Liver (tissue), 9 donors: ENCODE results near the gene ADAMTS2. TPM values are rescaled to one million over a fixed set of nuclear protein-coding genes. Genes with fewer than 3 reads are reported as not detected.

Source experiments
- DNase-seq: peaks from one replicate; pipeline ENCODE4 v3.0.0-alpha.2; 2017; ENCODE audit warnings: low spot score
- H3K27ac ChIP-seq, 2 donors: one replicate each; pipeline ENCODE4 v1.7.0; 2013; ENCODE audit warnings: inconsistent platforms in 2 of 2, low read length in 2 of 2, control low read depth in 1 of 2, low read depth in 1 of 2, mild to moderate bottlenecking in 1 of 2
- H3K27me3 ChIP-seq, 4 donors: one replicate each; pipeline versions ENCODE4 v1.6.1 to v1.7.0; 2013; ENCODE audit warnings: low read length in 3 of 4, inconsistent platforms in 1 of 4, mild to moderate bottlenecking in 1 of 4, moderate library complexity in 1 of 4; ENCODE audit not compliant: control insufficient read depth in 4 of 4, insufficient read depth in 4 of 4
- H3K36me3 ChIP-seq, 4 donors: one replicate each; pipeline versions ENCODE4 v1.6.1 to v1.7.0; 2013; ENCODE audit warnings: low read length in 3 of 4, mild to moderate bottlenecking in 3 of 4, low read depth in 1 of 4, moderate library complexity in 1 of 4; ENCODE audit not compliant: control insufficient read depth in 4 of 4, insufficient read depth in 3 of 4
- H3K4me1 ChIP-seq, 4 donors: one replicate each; pipeline versions ENCODE4 v1.6.1 to v1.7.0; 2013; ENCODE audit warnings: low read length in 3 of 4, mild to moderate bottlenecking in 3 of 4, moderate library complexity in 1 of 4; ENCODE audit not compliant: control insufficient read depth in 4 of 4, insufficient read depth in 4 of 4
- H3K4me3 ChIP-seq, 3 donors: one replicate each; pipeline versions ENCODE4 v1.6.1 to v1.7.0; 2013; ENCODE audit warnings: low read length in 3 of 3, control low read depth in 1 of 3, low read depth in 1 of 3, mild to moderate bottlenecking in 1 of 3
- H3K9ac ChIP-seq, 2 donors: one replicate each; pipeline ENCODE4 v1.7.0; 2013; ENCODE audit warnings: low read length in 2 of 2, mild to moderate bottlenecking in 2 of 2, moderate library complexity in 2 of 2, control low read depth in 1 of 2, low read depth in 1 of 2
- H3K9me3 ChIP-seq, 4 donors: one replicate each; pipeline versions ENCODE4 v1.6.1 to v1.7.0; 2013; ENCODE audit warnings: low read length in 3 of 4; ENCODE audit not compliant: control insufficient read depth in 4 of 4
- ATF3 ChIP-seq: IDR thresholded peaks from 2 replicates; pipeline ENCODE4 v1.6.1; 2016; ENCODE audit warnings: antibody characterized with exemption
- CTCF ChIP-seq: fragments of 150-350 bp; IDR thresholded peaks from 2 replicates; pipeline ENCODE4 v1.5.1; 2017; ENCODE audit warnings: improper control_type of control experiment, low read depth, low read length; ENCODE audit not compliant: missing input control
- EGR1 ChIP-seq, 2 donors: IDR thresholded peaks; 2 replicates each; pipeline ENCODE4 v1.6.1; 2016 to 2018; ENCODE audit warnings: antibody characterized with exemption in 2 of 2, low read depth in 2 of 2
- FOXA1 ChIP-seq: IDR thresholded peaks from 2 replicates; pipeline ENCODE4 v1.6.1; 2016; ENCODE audit warnings: antibody characterized with exemption
- FOXA2 ChIP-seq: IDR thresholded peaks from 2 replicates; pipeline ENCODE4 v1.6.1; 2016; ENCODE audit warnings: antibody characterized with exemption
- GABPA ChIP-seq, 2 donors: IDR thresholded peaks in 1 of 2; conservative IDR thresholded peaks in 1 of 2; 2 replicates each; pipeline ENCODE4 v1.6.1; 2016; ENCODE audit warnings: antibody characterized with exemption in 2 of 2, mild to moderate bottlenecking in 1 of 2, moderate library complexity in 1 of 2
- HNF4A ChIP-seq, 2 donors: conservative IDR thresholded peaks; 2 replicates each; pipeline ENCODE4 v1.6.1; 2016; ENCODE audit warnings: antibody characterized with exemption in 2 of 2, mild to moderate bottlenecking in 2 of 2
- HNF4G ChIP-seq: IDR thresholded peaks from 2 replicates; pipeline ENCODE4 v1.6.1; 2016; ENCODE audit warnings: antibody characterized with exemption
- JUND ChIP-seq, 2 donors: IDR thresholded peaks; 2 replicates each; pipeline ENCODE4 v1.6.1; 2016; ENCODE audit warnings: antibody characterized with exemption in 2 of 2
- MAX ChIP-seq: IDR thresholded peaks from 2 replicates; pipeline ENCODE4 v1.6.1; 2016; ENCODE audit warnings: antibody characterized with exemption
- NR2F2 ChIP-seq: IDR thresholded peaks from 2 replicates; pipeline ENCODE4 v1.6.1; 2016; ENCODE audit warnings: antibody characterized with exemption
- RAD21 ChIP-seq, 2 donors: IDR thresholded peaks; 2 replicates each; pipeline ENCODE4 v1.6.1; 2016; ENCODE audit warnings: antibody characterized with exemption in 2 of 2, mild to moderate bottlenecking in 2 of 2
- REST ChIP-seq: IDR thresholded peaks from 2 replicates; pipeline ENCODE4 v1.6.1; 2016; ENCODE audit warnings: antibody characterized with exemption, mild to moderate bottlenecking
- RXRA ChIP-seq, 2 donors: IDR thresholded peaks; 2 replicates each; pipeline ENCODE4 v1.6.1; 2017 to 2018; ENCODE audit warnings: antibody characterized with exemption in 2 of 2, mild to moderate bottlenecking in 1 of 2
- SP1 ChIP-seq: IDR thresholded peaks from 2 replicates; pipeline ENCODE4 v1.6.1; 2018; ENCODE audit warnings: antibody characterized with exemption, mild to moderate bottlenecking
- TAF1 ChIP-seq: conservative IDR thresholded peaks from 2 replicates; pipeline ENCODE4 v1.6.1; 2016; ENCODE audit warnings: antibody characterized with exemption, mild to moderate bottlenecking
- YY1 ChIP-seq: IDR thresholded peaks from 2 replicates; pipeline ENCODE4 v1.6.1; 2016; ENCODE audit warnings: antibody characterized with exemption, mild to moderate bottlenecking
- ZBTB33 ChIP-seq: IDR thresholded peaks from 2 replicates; pipeline ENCODE4 v1.6.1; 2016; ENCODE audit warnings: antibody characterized with exemption
- WGBS: extraction: QIAGEN DNeasy Blood & Tissue Kit; methylation state at CpG from one replicate; pipeline ENCODE4 v1.1.7; 2013; 5-methylcytosine and 5-hydroxymethylcytosine counted together
- polyA plus RNA-seq, 2 donors: library from polyadenylated mRNA; stranded (reverse) in 1 of 2; unstranded in 1 of 2; fragments of 200-250 nt in 1 of 2; fragments of >200 nt in 1 of 2; fragmentation: Nextera tagmentation in 1 of 2; extraction: Ambion mirVana in 1 of 2; gene quantifications; one replicate each; pipeline versions ENCODE4 v1.2.1 to v1.2.3, GENCODE V29; 2013 to 2015
- total RNA-seq, 2 donors: library from RNA; depleted of rRNA; stranded (reverse); fragments of >200 nt; gene quantifications; one replicate each; pipeline ENCODE4 v1.2.3, GENCODE V29; 2014
- donor health status: healthy.
- donor health status: healthy.
- donor health status: healthy.
- donor health status: healthy.
- donor health status: healthy.

ADAMTS2 gene
- total and polyA plus RNA-seq, 4 donors = 2.7 to 24.3 (median 12.0) TPM

GRCh38 chr5:179339996-179340395, 5.3 kb downstream of the ADAMTS2 start:
- Histone ChIP-seq H3K9me3 (no peaks in the 10 kb centered on the region), H3K36me3 (no peaks in the 10 kb centered on the region), H3K27ac (no peak overlapping the region), H3K4me1 (peaks cover 4 to 25% (median 9%) of the 10 kb centered on the region in 4 donors), H3K4me3 (no peak overlapping the region), H3K27me3 (peaks cover 0 to 15% (median 0%) of the 10 kb centered on the region in 4 donors), H3K9ac (no peak overlapping the region)
- WGBS = 82% methylated on average over 10 of the region's 10 CpGs
- TF ChIP-seq HNF4G (no peak), TAF1 (no peak), CTCF (no peak), RXRA (IDR thresholded peaks at IDR 0.05) (no peak), HNF4A (conservative IDR thresholded peaks at IDR 0.05) (no peak), ZBTB33 (no peak), YY1 (no peak), EGR1 (IDR thresholded peaks at IDR 0.05; ENCODE audit: low read depth in 2 of 2) (no peak), FOXA1 (no peak), NR2F2 (no peak), SP1 (no peak), REST (no peak), JUND (IDR thresholded peaks at IDR 0.05) (no peak), MAX (no peak), ATF3 (no peak), GABPA (IDR thresholded peaks at IDR 0.05 in 1 of 2, conservative IDR thresholded peaks at IDR 0.05 in 1 of 2) (no peak)
- no peak for DNase-seq

- H3K4me3 ChIP-seq = no peak overlapping the region
- no peak for TF ChIP-seq HNF4G
- TF ChIP-seq JUND (IDR thresholded peaks at IDR 0.05) = no peak
- TF ChIP-seq RAD21 (IDR thresholded peaks at IDR 0.05) = no peak
- TF ChIP-seq FOXA2 = no peak
- TF ChIP-seq HNF4A (conservative IDR thresholded peaks at IDR 0.05) = no peak
- TF ChIP-seq RXRA (IDR thresholded peaks at IDR 0.05) = no peak
- TF ChIP-seq EGR1 (IDR thresholded peaks at IDR 0.05; ENCODE audit: low read depth in 2 of 2) = no peak
- no peak for TF ChIP-seq ATF3
- TF ChIP-seq TAF1 = no peak
- TF ChIP-seq YY1 = no peak
- TF ChIP-seq GABPA (IDR thresholded peaks at IDR 0.05 in 1 of 2, conservative IDR thresholded peaks at IDR 0.05 in 1 of 2) = no peak
- no peak for TF ChIP-seq MAX
- no peak for TF ChIP-seq CTCF
- no peak overlapping the region for H3K9ac ChIP-seq
- no peaks in the 10 kb centered on the region for H3K9me3 ChIP-seq
- WGBS = 81% methylated on average over 5 of the region's 5 CpGs
- H3K27ac ChIP-seq = no peak overlapping the region
- peaks cover 0 to 17% (median 2%) of the 10 kb centered on the region in 4 donors for H3K4me1 ChIP-seq
- peaks cover 0 to 7% (median 0%) of the 10 kb centered on the region in 4 donors for H3K27me3 ChIP-seq
- no peak for DNase-seq
- H3K36me3 ChIP-seq = no peaks in the 10 kb centered on the region
Observed at GRCh38 chr5:179339081-179339480, 6.2 kb downstream of the ADAMTS2 start.
